WI38 (cell line): ENCODE data around the gene DDX24.

Source experiments
- H3K4me3 ChIP-seq: 2 replicates; pipeline ENCODE4 v1.5.1; 2011; ENCODE audit warnings: low read depth, mild to moderate bottlenecking, control low read depth, low read length
- CTCF ChIP-seq: IDR thresholded peaks from 2 replicates; pipeline ENCODE4 v1.5.1; 2012; ENCODE audit warnings: low read depth, mild to moderate bottlenecking, control low read depth, low read length

The DDX24 gene

GRCh38 chr14:94126419-94126677 is 45.3 kb upstream of the DDX24 start:
- no peak for TF ChIP-seq CTCF
- H3K4me3 ChIP-seq: no peak overlapping the region

GRCh38 chr14:94125659-94126418 is 44.8 kb upstream of the DDX24 start:
- H3K4me3 ChIP-seq: no peak overlapping the region
- no peak for TF ChIP-seq CTCF

GRCh38 chr14:94124582-94125377 is 43.8 kb upstream of the DDX24 start:
- no peak overlapping the region for H3K4me3 ChIP-seq
- no peak for TF ChIP-seq CTCF

GRCh38 chr14:94123868-94124267 is 42.9 kb upstream of the DDX24 start:
- no peak overlapping the region for H3K4me3 ChIP-seq

GRCh38 chr14:94123296-94123695 is 42.3 kb upstream of the DDX24 start:
- no peak overlapping the region for H3K4me3 ChIP-seq
- TF ChIP-seq CTCF: no peak

More at GRCh38 chr14:94123868-94124267, 42.9 kb upstream of the DDX24 start:
- no peak for TF ChIP-seq CTCF

GRCh38 chr14:94122438-94122837 is 41.4 kb upstream of the DDX24 start:
- H3K4me3 ChIP-seq: no peak overlapping the region
- TF ChIP-seq CTCF: no peak

GRCh38 chr14:94121485-94121884 is 40.5 kb upstream of the DDX24 start:
- TF ChIP-seq CTCF: no peak
- H3K4me3 ChIP-seq: no peak overlapping the region
